ENCODE measurements around the gene RAB38. TPM values are rescaled to one million over a fixed set of nuclear protein-coding genes. Genes with fewer than 3 reads are reported as not detected.

The RAB38 gene
- total RNA-seq, 1 experiment from 2014 or later = 77.7 TPM

- Mint-ChIP-seq H3K9me3 (ENCODE audit: unreplicated experiment) (no peaks in the 10 kb centered on the region), H3K27me3 (ENCODE audit: insufficient read depth, unreplicated experiment) (no peaks in the 10 kb centered on the region), H3K27ac (ENCODE audit: low read depth, unreplicated experiment) (no peak overlapping the region), H3K4me1 (ENCODE audit: insufficient read depth, unreplicated experiment) (peaks cover 9% of the 10 kb centered on the region), H3K36me3 (ENCODE audit: insufficient read depth, unreplicated experiment) (peaks cover 33% of the 10 kb centered on the region), H3K4me3 (ENCODE audit: unreplicated experiment) (no peak overlapping the region)
- no TSS peak for BruUV-seq (replicated peaks)
- no peak for TF ChIP-seq CTCF (IDR thresholded peaks at IDR 0.05; ENCODE audit: unreplicated experiment)
- POLR2A ChIA-PET = no interaction called here
- no peak for DNase-seq (ENCODE audit: unreplicated experiment)
- intact Hi-C loops (cut with micrococcal nuclease) = no loop called here
- CTCF ChIA-PET = interaction anchor here (1.7 kb wide), 1 partner anchor 117 kb away, joined by 5 read pairs; no protein-coding TSS in a partner anchor
Measured at GRCh38 chr11:88114486-88115045, 60.7 kb downstream of the RAB38 start.

- peaks cover 48% of the 10 kb centered on the region for H3K36me3 Mint-ChIP-seq (ENCODE audit: insufficient read depth, unreplicated experiment)
- POLR2A ChIA-PET = interaction anchor here (0.9 to 1.4 kb wide), 5 partner anchors 10 to 75 kb away, joined by 3 to 5 read pairs (median 4); partner anchors contain the start of gene RAB38
- CTCF ChIA-PET = interaction anchor here (0.6 to 1.6 kb wide), 3 partner anchors 11 to 437 kb away, joined by 3 to 4 read pairs (median 4); no protein-coding TSS in a partner anchor
Measured at GRCh38 chr11:88106666-88107065, 68.6 kb downstream of the RAB38 start.

GRCh38 chr11:88105951-88106350, 69.3 kb downstream of the RAB38 start:
- H3K4me1 Mint-ChIP-seq (ENCODE audit: insufficient read depth, unreplicated experiment) = peaks cover 23% of the 10 kb centered on the region
- no peak for DNase-seq (ENCODE audit: unreplicated experiment)
- ChIA-PET CTCF (interaction anchor here (0.6 to 1.6 kb wide), 6 partner anchors 11 to 1164 kb away, joined by 3 to 4 read pairs (median 3); no protein-coding TSS in a partner anchor), POLR2A (interaction anchor here (0.6 to 1.4 kb wide), 6 partner anchors 10 to 236 kb away, joined by 3 to 5 read pairs (median 4); partner anchors contain the start of gene RAB38)
- no peak for TF ChIP-seq CTCF (IDR thresholded peaks at IDR 0.05; ENCODE audit: unreplicated experiment)
- no peaks in the 10 kb centered on the region for H3K27me3 Mint-ChIP-seq (ENCODE audit: insufficient read depth, unreplicated experiment)
- no peak overlapping the region for H3K27ac Mint-ChIP-seq (ENCODE audit: low read depth, unreplicated experiment)
- intact Hi-C loops (cut with micrococcal nuclease) = loop anchor here (10.0 kb wide), 1 partner anchor 641 kb away; no protein-coding TSS in a partner anchor
- H3K9me3 Mint-ChIP-seq (ENCODE audit: unreplicated experiment) = no peaks in the 10 kb centered on the region
- H3K36me3 Mint-ChIP-seq (ENCODE audit: insufficient read depth, unreplicated experiment) = peaks cover 41% of the 10 kb centered on the region
- H3K4me3 Mint-ChIP-seq (ENCODE audit: unreplicated experiment) = no peak overlapping the region
- no TSS peak for BruUV-seq (replicated peaks)

More at GRCh38 chr11:88106666-88107065, 68.6 kb downstream of the RAB38 start:
- Mint-ChIP-seq H3K4me1 (ENCODE audit: insufficient read depth, unreplicated experiment) (peaks cover 23% of the 10 kb centered on the region), H3K4me3 (ENCODE audit: unreplicated experiment) (no peak overlapping the region), H3K27ac (ENCODE audit: low read depth, unreplicated experiment) (no peak overlapping the region), H3K9me3 (ENCODE audit: unreplicated experiment) (no peaks in the 10 kb centered on the region), H3K27me3 (ENCODE audit: insufficient read depth, unreplicated experiment) (no peaks in the 10 kb centered on the region)
- intact Hi-C loops (cut with micrococcal nuclease) = loop anchor here (10.0 kb wide), 1 partner anchor 642 kb away; no protein-coding TSS in a partner anchor
- no TSS peak for BruUV-seq (replicated peaks)
- DNase-seq (ENCODE audit: unreplicated experiment) = no peak
- TF ChIP-seq CTCF (IDR thresholded peaks at IDR 0.05; ENCODE audit: unreplicated experiment) = no peak

GRCh38 chr11:88105526-88105925, 69.7 kb downstream of the RAB38 start:
- H3K9me3 Mint-ChIP-seq (ENCODE audit: unreplicated experiment) = no peaks in the 10 kb centered on the region
- BruUV-seq (replicated peaks) = no TSS peak
- peaks cover 23% of the 10 kb centered on the region for H3K4me1 Mint-ChIP-seq (ENCODE audit: insufficient read depth, unreplicated experiment)
- intact Hi-C loops (cut with micrococcal nuclease) = loop anchor here (10.0 kb wide), 1 partner anchor 641 kb away; no protein-coding TSS in a partner anchor
- no peak overlapping the region for H3K27ac Mint-ChIP-seq (ENCODE audit: low read depth, unreplicated experiment)
- TF ChIP-seq CTCF (IDR thresholded peaks at IDR 0.05; ENCODE audit: unreplicated experiment) = no peak
- ChIA-PET CTCF (interaction anchor here (0.6 to 1.4 kb wide), 4 partner anchors 37 to 1164 kb away, joined by 3 read pairs; no protein-coding TSS in a partner anchor), POLR2A (interaction anchor here (0.6 to 1.2 kb wide), 5 partner anchors 9 to 220 kb away, joined by 3 to 4 read pairs (median 3); no protein-coding TSS in a partner anchor)
- no peak for DNase-seq (ENCODE audit: unreplicated experiment)
- H3K36me3 Mint-ChIP-seq (ENCODE audit: insufficient read depth, unreplicated experiment) = peaks cover 36% of the 10 kb centered on the region
- no peak overlapping the region for H3K4me3 Mint-ChIP-seq (ENCODE audit: unreplicated experiment)
- H3K27me3 Mint-ChIP-seq (ENCODE audit: insufficient read depth, unreplicated experiment) = no peaks in the 10 kb centered on the region

Data from MCF 10A (cell line).